ENCODE data around the gene SH3PXD2B. TPM values are rescaled to one million over a fixed set of nuclear protein-coding genes. Genes with fewer than 3 reads are reported as not detected.
"Not testable (repeated sequence)": the region's sequence is repeated elsewhere in the genome, so short reads cannot be mapped to it uniquely, and the experiment has no call there.

Gene SH3PXD2B
- total and polyA plus RNA-seq, 8 donors = 4.2 to 24.9 (median 11.0) TPM

DNA sequence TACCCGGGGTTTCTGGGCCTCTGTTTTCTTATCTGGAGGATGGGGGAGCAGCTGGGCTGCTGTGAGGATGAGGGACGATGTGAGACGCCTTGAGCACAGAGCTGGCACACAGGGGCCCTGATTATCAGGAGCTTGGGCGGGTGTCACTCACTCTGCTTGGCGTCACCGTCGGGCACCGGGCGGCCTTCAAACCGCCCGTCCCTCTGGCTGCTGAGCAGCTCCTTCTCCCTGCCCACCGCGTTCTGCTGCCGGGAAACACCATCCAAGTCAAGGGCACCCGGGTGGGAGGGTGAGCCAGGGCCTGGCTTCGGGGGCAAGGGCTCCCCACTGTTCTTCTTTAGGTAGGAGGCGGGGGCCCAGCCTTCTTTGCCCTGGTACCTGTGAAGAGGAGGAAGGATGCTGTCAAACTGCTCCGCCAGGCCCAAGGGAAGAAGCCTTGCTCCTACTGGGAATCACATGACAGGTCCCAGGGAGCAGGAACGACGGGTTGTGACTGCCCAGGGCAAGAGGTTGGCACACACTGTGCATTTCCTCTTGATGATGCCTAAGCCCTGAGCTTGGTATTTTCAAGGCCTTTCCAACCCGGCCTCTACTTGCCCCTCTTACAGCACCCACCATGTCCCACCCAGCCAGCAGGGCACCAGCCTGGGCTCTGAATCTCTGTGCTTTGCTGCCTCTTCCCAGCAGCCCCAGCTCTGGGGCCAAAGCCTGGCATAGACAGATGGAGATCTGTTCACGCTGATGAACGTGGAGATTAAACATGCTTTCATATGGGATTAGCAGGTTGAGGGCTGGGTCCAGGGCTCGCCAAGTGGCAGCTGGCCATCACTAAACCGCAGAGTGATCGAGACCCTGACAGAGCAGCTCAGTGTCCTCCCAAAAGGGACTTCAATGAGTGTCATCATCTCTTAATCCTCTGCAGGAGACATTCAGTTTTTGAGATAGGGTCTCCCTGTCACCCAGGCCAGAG, 103.8 kb downstream of the SH3PXD2B start:
- Histone ChIP-seq H3K9me3 (no peaks in the 10 kb centered on the region), H3K4me3 (no peak overlapping the region), H3K27me3 (no peaks in the 10 kb centered on the region), H3K27ac (no peak overlapping the region), H3K4me1 (peaks cover 10 to 25% (median 15%) of the 10 kb centered on the region in 3 donors), H3K36me3 (peaks cover 0 to 12% (median 0%) of the 10 kb centered on the region in 3 donors)
- ATAC-seq = no peak
- 83 to 88% methylated on average over 25 to 26 of the region's 26 CpGs for WGBS, 2 donors
- TF ChIP-seq, protein P1, sequence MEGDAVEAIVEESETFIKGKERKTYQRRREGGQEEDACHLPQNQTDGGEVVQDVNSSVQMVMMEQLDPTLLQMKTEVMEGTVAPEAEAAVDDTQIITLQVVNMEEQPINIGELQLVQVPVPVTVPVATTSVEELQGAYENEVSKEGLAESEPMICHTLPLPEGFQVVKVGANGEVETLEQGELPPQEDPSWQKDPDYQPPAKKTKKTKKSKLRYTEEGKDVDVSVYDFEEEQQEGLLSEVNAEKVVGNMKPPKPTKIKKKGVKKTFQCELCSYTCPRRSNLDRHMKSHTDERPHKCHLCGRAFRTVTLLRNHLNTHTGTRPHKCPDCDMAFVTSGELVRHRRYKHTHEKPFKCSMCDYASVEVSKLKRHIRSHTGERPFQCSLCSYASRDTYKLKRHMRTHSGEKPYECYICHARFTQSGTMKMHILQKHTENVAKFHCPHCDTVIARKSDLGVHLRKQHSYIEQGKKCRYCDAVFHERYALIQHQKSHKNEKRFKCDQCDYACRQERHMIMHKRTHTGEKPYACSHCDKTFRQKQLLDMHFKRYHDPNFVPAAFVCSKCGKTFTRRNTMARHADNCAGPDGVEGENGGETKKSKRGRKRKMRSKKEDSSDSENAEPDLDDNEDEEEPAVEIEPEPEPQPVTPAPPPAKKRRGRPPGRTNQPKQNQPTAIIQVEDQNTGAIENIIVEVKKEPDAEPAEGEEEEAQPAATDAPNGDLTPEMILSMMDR (IDR thresholded peaks at IDR 0.05) = no peak
- FAIRE-seq = no peak
- intact Hi-C loops (cut with DNase I) = no loop called here
- peak in 1 of 6 donors; percentile 34 for DNase-seq

DNA sequence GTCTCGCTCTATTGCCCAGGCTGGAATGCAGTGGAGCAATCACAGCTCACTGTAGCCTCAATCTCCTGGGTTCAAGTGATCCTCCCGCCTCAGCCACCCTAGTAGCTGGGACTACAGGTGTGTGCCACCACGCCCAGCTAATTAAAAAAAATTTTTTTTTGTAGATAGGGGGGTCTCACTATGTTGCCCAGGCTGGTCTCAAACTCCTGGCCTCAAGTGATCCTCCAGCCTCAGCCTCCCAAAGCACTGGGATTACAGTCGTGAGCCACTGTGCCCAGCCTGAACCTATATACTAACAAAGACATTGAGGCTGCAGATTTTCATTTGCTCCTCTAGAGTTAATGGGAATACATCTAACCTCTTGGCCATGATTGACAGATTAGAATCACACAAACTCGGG, 105.6 kb downstream of the SH3PXD2B start:
- H3K4me1 ChIP-seq = peaks cover 0 to 15% (median 7%) of the 10 kb centered on the region in 3 donors
- DNase-seq; H3K27me3 ChIP-seq; H3K27ac ChIP-seq; ATAC-seq; FAIRE-seq; H3K9me3 ChIP-seq; H3K4me3 ChIP-seq; intact Hi-C loops (cut with DNase I): not testable (repeated sequence)
- peaks cover 0 to 12% (median 0%) of the 10 kb centered on the region in 3 donors for H3K36me3 ChIP-seq
- 87 to 89% methylated on average over 5 of the region's 5 CpGs for WGBS, 2 donors

DNA sequence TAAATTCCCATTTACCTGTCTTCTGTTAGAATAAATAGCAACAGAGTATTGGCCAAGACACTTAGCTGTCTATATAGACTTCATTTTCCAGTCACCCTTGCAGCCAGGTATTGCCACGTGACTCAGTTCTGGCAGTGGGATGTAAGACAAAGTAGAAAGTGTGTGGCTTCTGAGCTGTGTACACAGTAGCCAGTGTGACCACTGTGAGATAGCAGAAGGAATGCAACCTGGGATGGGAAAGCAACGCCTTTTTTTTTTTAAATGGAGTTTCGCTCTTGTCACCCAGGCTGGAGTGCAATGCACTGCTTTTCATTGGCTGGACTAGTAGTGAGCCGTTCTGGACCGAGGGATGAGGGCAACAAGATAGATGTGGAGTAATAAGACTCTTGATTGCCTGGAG, 106.2 kb downstream of the SH3PXD2B start:
- TF ChIP-seq, protein P1 (IDR thresholded peaks at IDR 0.05) = no peak
- FAIRE-seq = no peak
- H3K36me3 ChIP-seq = peaks cover 0 to 12% (median 0%) of the 10 kb centered on the region in 3 donors
- intact Hi-C loops (cut with DNase I) = no loop called here
- no peak for ATAC-seq
- no peaks in the 10 kb centered on the region for H3K27me3 ChIP-seq
- no peak for DNase-seq
- no peaks in the 10 kb centered on the region for H3K9me3 ChIP-seq
- WGBS, 2 donors = 86 to 89% methylated on average over 5 of the region's 5 CpGs
- H3K4me1 ChIP-seq = peaks cover 0 to 9% (median 7%) of the 10 kb centered on the region in 3 donors
- no peak overlapping the region for H3K4me3 ChIP-seq
- no peak overlapping the region for H3K27ac ChIP-seq

DNA sequence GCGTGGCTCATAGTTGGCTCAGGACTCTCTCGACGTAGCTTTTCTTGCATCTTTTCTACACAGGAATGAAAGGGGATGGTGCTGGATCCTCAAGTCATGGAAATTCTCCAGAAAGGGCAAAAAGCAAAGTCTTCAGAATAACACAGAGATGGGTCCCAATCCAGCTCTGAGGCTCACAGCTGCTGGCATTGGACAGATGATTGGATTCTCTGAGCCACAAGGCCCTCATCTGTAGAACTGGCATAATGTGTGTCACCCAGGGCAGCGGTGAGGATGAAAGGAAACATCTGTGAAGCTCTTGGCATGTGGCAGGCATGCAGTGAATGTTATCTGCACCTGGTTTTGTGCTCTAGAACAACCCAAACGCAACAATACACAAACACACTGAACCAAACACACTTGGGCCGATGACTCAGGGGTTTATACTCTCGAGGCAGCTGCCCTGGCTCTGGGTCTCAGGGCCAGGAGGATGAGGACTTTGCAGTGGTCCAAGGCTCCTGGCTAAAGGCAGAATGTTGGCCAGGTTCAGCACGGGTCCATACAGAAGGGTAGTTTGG, 106.8 kb downstream of the SH3PXD2B start:
- Histone ChIP-seq H3K4me3 (no peak overlapping the region), H3K27me3 (no peaks in the 10 kb centered on the region), H3K9me3 (no peaks in the 10 kb centered on the region), H3K36me3 (peaks cover 0 to 12% (median 0%) of the 10 kb centered on the region in 3 donors), H3K4me1 (peaks cover 0 to 7% (median 7%) of the 10 kb centered on the region in 3 donors), H3K27ac (no peak overlapping the region)
- FAIRE-seq (no peak), ATAC-seq (no peak), DNase-seq (no peak)
- 85 to 86% methylated on average over 8 of the region's 8 CpGs for WGBS, 2 donors
- intact Hi-C loops (cut with DNase I) = no loop called here
- TF ChIP-seq, protein P1 (IDR thresholded peaks at IDR 0.05) = no peak

DNA sequence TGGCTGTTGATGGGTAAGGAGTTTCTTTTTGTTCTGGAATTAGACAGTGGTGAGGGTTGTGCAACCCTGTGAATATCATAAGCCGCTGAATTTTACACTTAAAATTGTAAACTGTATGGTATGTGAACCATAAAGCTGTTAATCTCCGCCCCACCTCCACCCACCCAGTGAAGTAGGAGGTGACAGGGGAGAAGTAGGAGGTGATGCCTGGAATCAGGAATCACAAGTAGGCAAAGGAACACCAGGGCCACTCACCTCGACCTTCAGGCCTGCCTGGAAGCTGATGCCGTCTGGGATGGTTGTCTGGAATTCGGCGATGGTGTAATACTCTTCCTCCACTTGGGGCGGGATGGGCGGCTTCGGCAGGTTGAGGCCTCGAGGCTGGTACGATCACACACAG, 108.4 kb downstream of the SH3PXD2B start:
- no peak overlapping the region for H3K27ac ChIP-seq
- H3K36me3 ChIP-seq = peaks cover 0 to 12% (median 0%) of the 10 kb centered on the region in 3 donors
- intact Hi-C loops (cut with DNase I) = no loop called here
- no peaks in the 10 kb centered on the region for H3K4me1 ChIP-seq
- DNase-seq (no peak), ATAC-seq (no peak), FAIRE-seq (no peak)
- WGBS, 2 donors = 88% methylated on average over 11 of the region's 11 CpGs
- H3K27me3 ChIP-seq = no peaks in the 10 kb centered on the region
- TF ChIP-seq, protein P1 (IDR thresholded peaks at IDR 0.05) = no peak
- no peak overlapping the region for H3K4me3 ChIP-seq
- H3K9me3 ChIP-seq = no peaks in the 10 kb centered on the region
